Prostate gland (tissue), 2 donors: ENCODE measurements around the gene LCE7A. TPM values are rescaled to one million over a fixed set of nuclear protein-coding genes. Genes with fewer than 3 reads are reported as not detected.

Experiments
- DNase-seq: peaks from one replicate; pipeline ENCODE4 v3.0.0-alpha.2; 2019; ENCODE audit warnings: low spot score
- H3K27ac ChIP-seq, 2 donors: fragments of 200-600 bp; sonication (generic); 2 replicates each; pipeline ENCODE4 v1.5.1; 2017 to 2019
- H3K27me3 ChIP-seq: fragments of 200-600 bp; sonication (generic); replicated peaks from 2 replicates; pipeline ENCODE4 v1.5.1; 2019; ENCODE audit not compliant: insufficient read depth
- H3K36me3 ChIP-seq, 2 donors: fragments of 200-600 bp; sonication (generic); 1 replicate in 1 of 2; 2 replicates in 1 of 2; pipeline versions ENCODE4 v1.5.1 to v1.8.1; 2017 to 2019
- H3K4me1 ChIP-seq: fragments of 200-600 bp; sonication (generic); replicated peaks from 2 replicates; pipeline ENCODE4 v1.5.1; 2019
- H3K4me3 ChIP-seq, 2 donors: fragments of 200-600 bp; sonication (generic); 2 replicates each; pipeline ENCODE4 v1.5.1; 2017 to 2019
- H3K9me3 ChIP-seq: fragments of 200-600 bp; sonication (generic); 2 replicates; pipeline ENCODE4 v1.5.1; 2017
- CTCF ChIP-seq, 4 experiments: fragments of 200-600 bp in 2 of 4; fragments of 450-650 bp in 2 of 4; sonication (generic) in 2 of 4; IDR thresholded peaks; 1 replicate in 3 of 4; 2 replicates in 1 of 4; pipeline ENCODE4 v1.5.1; 2016 to 2019; ENCODE audit warnings: antibody characterized with exemption in 4 of 4, mild to moderate bottlenecking in 2 of 4, moderate library complexity in 2 of 4
- POLR2A ChIP-seq: fragments of 450-650 bp; IDR thresholded peaks from one replicate; pipeline ENCODE4 v1.6.1; 2016; ENCODE audit warnings: antibody characterized with exemption, mild to moderate bottlenecking
- POLR2AphosphoS5 ChIP-seq: sonication (generic); formaldehyde crosslinking; IDR thresholded peaks from one replicate; pipeline ENCODE4 v1.6.1; 2017; ENCODE audit warnings: antibody characterized with exemption
- WGBS: methylation state at CpG from one replicate; pipeline ENCODE4 v1.1.5; 2018; 5-methylcytosine and 5-hydroxymethylcytosine counted together
- intact Hi-C: fragments of 100-400 bp; cut with DNase I; formaldehyde crosslinking; loops from one replicate; pipeline ENCODE4 v1.14.2; 2022
- total RNA-seq, 2 donors: library from RNA; depleted of rRNA; stranded (reverse); fragments of >200 nt; gene quantifications; one replicate each; pipeline ENCODE4 v1.1.0, GENCODE V29; 2016

Gene LCE7A
- total RNA-seq, 2 donors from 2014 or later: not detected

GRCh38 chr1:152869808-152870419, 10.1 kb downstream of the LCE7A start:
- Histone ChIP-seq H3K36me3 (no peaks in the 10 kb centered on the region), H3K27me3 (no peaks in the 10 kb centered on the region), H3K9me3 (no peaks in the 10 kb centered on the region), H3K4me3 (no peak overlapping the region), H3K27ac (no peak overlapping the region), H3K4me1 (no peaks in the 10 kb centered on the region)
- WGBS: 34% methylated on average over 9 of the region's 9 CpGs
- intact Hi-C loops: loop anchor here (2.0 kb wide), 1 partner anchor 353 kb away; no protein-coding TSS in a partner anchor
- TF ChIP-seq CTCF (IDR thresholded peaks at IDR 0.05): peak in 3 of 4 experiments; percentile 23 to 50 (median 35)
- TF ChIP-seq POLR2AphosphoS5: no peak
- peak; percentile 29 for DNase-seq

- DNase-seq: no peak
- WGBS: 51% methylated on average over 17 of the region's 17 CpGs
- Histone ChIP-seq H3K36me3 (no peaks in the 10 kb centered on the region), H3K27me3 (no peaks in the 10 kb centered on the region), H3K4me3 (no peak overlapping the region), H3K27ac (no peak overlapping the region), H3K4me1 (no peaks in the 10 kb centered on the region), H3K9me3 (no peaks in the 10 kb centered on the region)
- TF ChIP-seq POLR2A: no peak
- TF ChIP-seq CTCF (IDR thresholded peaks at IDR 0.05): peak in 2 of 4 experiments; percentile 5 to 6
- intact Hi-C loops: loop anchor here (2.0 kb wide), 1 partner anchor 352 kb away; no protein-coding TSS in a partner anchor
Observed at GRCh38 chr1:152870831-152871730, 11.3 kb downstream of the LCE7A start.

GRCh38 chr1:152871731-152872126, 11.9 kb downstream of the LCE7A start:
- H3K4me1 ChIP-seq: no peaks in the 10 kb centered on the region
- no peak overlapping the region for H3K27ac ChIP-seq
- intact Hi-C loops: loop anchor here (2.0 kb wide), 1 partner anchor 351 kb away; no protein-coding TSS in a partner anchor
- H3K4me3 ChIP-seq: no peak overlapping the region
- DNase-seq: no peak
- WGBS: 85% methylated on average over 6 of the region's 6 CpGs
- no peaks in the 10 kb centered on the region for H3K9me3 ChIP-seq
- TF ChIP-seq CTCF (IDR thresholded peaks at IDR 0.05): no peak
- H3K27me3 ChIP-seq: no peaks in the 10 kb centered on the region
- no peaks in the 10 kb centered on the region for H3K36me3 ChIP-seq

GRCh38 chr1:152873495-152873894, 13.7 kb downstream of the LCE7A start:
- Histone ChIP-seq H3K36me3 (no peaks in the 10 kb centered on the region), H3K27me3 (no peaks in the 10 kb centered on the region), H3K4me1 (no peaks in the 10 kb centered on the region), H3K4me3 (no peak overlapping the region), H3K9me3 (no peaks in the 10 kb centered on the region), H3K27ac (no peak overlapping the region)
- no peak for TF ChIP-seq POLR2AphosphoS5
- no peak for TF ChIP-seq POLR2A
- TF ChIP-seq CTCF (IDR thresholded peaks at IDR 0.05): no peak
- no peak for DNase-seq
- intact Hi-C loops: no loop called here
